Liver (tissue), 3 donors: ENCODE data around the gene RER1.

Experiments used
- GABPA ChIP-seq, 2 donors: IDR thresholded peaks in 1 of 2; conservative IDR thresholded peaks in 1 of 2; 2 replicates each; pipeline ENCODE4 v1.6.1; 2016; ENCODE audit warnings: antibody characterized with exemption in 2 of 2, mild to moderate bottlenecking in 1 of 2, moderate library complexity in 1 of 2
- HNF4A ChIP-seq, 2 donors: conservative IDR thresholded peaks; 2 replicates each; pipeline ENCODE4 v1.6.1; 2016; ENCODE audit warnings: antibody characterized with exemption in 2 of 2, mild to moderate bottlenecking in 2 of 2
- RAD21 ChIP-seq, 2 donors: IDR thresholded peaks; 2 replicates each; pipeline ENCODE4 v1.6.1; 2016; ENCODE audit warnings: antibody characterized with exemption in 2 of 2, mild to moderate bottlenecking in 2 of 2
- SP1 ChIP-seq: IDR thresholded peaks from 2 replicates; pipeline ENCODE4 v1.6.1; 2018; ENCODE audit warnings: antibody characterized with exemption, mild to moderate bottlenecking
- TAF1 ChIP-seq: conservative IDR thresholded peaks from 2 replicates; pipeline ENCODE4 v1.6.1; 2016; ENCODE audit warnings: antibody characterized with exemption, mild to moderate bottlenecking
- TF ChIP-seq, protein P1 (sequence below): fragments of 150-350 bp; IDR thresholded peaks from 2 replicates; pipeline ENCODE4 v1.5.1; 2017; ENCODE audit warnings: improper control_type of control experiment, low read depth, low read length; ENCODE audit not compliant: missing input control
- TF ChIP-seq, protein P2 (sequence below): IDR thresholded peaks from 2 replicates; pipeline ENCODE4 v1.6.1; 2016; ENCODE audit warnings: antibody characterized with exemption
- donor health status: healthy.
- donor health status: healthy.

DNA sequence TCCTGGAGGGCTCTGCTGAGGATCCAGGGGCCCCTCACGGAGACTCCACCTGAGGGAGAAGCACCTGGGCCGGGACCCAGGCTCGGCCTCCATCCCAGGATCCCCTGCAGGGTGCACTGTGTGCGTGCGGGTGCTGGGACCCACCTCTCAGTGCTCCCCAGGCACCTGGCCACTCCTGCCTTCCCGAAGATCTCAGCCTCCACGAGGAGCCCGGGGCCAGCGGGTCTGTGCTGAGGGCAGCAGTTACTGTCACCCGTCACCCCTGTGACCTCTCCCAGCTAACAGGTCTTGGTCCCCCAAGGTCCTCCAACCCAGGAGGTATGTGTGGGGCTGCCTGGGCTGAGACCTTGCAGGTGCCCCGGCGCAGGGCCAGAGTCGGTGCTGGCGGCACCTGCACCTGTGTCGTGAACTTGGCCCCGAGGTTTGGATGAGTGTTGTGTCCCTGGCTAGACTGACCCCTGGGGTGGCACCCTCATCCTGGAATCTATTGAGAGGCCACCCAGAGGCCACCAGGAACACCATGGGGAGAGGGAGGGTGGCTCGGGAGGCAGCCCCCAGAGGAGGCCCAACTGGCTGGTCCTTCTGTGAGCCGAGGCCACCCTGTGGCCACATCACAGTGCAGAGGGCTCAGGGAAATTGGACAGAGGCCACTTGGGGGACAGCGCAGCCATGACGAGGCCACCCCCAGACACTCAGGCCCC is 17.9 kb upstream of the RER1 start:
- TF ChIP-seq, protein P1, sequence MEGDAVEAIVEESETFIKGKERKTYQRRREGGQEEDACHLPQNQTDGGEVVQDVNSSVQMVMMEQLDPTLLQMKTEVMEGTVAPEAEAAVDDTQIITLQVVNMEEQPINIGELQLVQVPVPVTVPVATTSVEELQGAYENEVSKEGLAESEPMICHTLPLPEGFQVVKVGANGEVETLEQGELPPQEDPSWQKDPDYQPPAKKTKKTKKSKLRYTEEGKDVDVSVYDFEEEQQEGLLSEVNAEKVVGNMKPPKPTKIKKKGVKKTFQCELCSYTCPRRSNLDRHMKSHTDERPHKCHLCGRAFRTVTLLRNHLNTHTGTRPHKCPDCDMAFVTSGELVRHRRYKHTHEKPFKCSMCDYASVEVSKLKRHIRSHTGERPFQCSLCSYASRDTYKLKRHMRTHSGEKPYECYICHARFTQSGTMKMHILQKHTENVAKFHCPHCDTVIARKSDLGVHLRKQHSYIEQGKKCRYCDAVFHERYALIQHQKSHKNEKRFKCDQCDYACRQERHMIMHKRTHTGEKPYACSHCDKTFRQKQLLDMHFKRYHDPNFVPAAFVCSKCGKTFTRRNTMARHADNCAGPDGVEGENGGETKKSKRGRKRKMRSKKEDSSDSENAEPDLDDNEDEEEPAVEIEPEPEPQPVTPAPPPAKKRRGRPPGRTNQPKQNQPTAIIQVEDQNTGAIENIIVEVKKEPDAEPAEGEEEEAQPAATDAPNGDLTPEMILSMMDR = no peak
- TF ChIP-seq, protein P2, sequence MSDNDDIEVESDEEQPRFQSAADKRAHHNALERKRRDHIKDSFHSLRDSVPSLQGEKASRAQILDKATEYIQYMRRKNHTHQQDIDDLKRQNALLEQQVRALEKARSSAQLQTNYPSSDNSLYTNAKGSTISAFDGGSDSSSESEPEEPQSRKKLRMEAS = no peak
- TF ChIP-seq GABPA (IDR thresholded peaks at IDR 0.05 in 1 of 2, conservative IDR thresholded peaks at IDR 0.05 in 1 of 2) (no peak), SP1 (no peak), RAD21 (IDR thresholded peaks at IDR 0.05) (no peak), HNF4A (conservative IDR thresholded peaks at IDR 0.05) (no peak), TAF1 (no peak)
